OCI-LY3 (cell line): Measurements from ENCODE around the gene RAB31.

Source experiments
- EZH2phosphoT487 ChIP-seq: fragments of 200-600 bp; shearing (Covaris generic); IDR thresholded peaks from 2 replicates; pipeline ENCODE4 v1.6.1; 2018; ENCODE audit warnings: antibody characterized with exemption, mixed run types, low read depth
- TF ChIP-seq, protein P1 (sequence below): fragments of 200-600, 300-600 bp; sonication (generic); IDR thresholded peaks from 2 replicates; pipeline ENCODE4 v1.5.1; 2014; ENCODE audit warnings: antibody characterized with exemption, low read length, low read depth

DNA sequence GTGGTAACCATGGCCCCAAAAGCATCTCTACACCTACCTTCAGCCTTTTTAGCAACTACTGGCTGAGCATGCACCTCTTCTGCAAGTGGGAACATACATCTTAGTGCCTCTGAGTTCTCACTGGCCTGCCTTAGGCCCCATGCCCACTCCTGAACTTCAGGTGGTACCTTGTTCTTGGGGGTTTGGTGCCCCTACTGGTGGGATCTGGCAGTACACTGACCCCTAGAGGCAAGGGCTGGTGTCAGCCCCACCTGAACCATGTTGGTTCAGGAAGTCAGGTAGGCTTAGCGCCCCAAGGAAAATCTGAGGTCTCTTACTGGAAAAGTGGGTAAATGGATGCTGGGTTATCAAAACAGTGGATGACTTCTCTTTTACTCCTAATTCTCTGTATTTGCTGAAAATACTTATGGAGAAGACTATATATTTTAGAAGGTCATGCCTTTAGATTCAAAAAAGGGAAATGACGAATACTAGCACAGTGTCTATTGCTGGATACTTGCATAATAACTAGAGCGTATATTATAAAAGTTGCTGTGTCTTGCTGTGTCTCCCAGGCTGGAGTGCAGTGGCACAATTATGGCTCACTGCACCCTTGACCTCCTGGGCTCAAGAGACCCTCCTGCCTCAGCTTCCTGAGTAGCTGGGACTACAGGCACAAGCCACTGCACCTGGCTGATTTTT, 84.6 kb downstream of the RAB31 start:
- TF ChIP-seq, protein P1, sequence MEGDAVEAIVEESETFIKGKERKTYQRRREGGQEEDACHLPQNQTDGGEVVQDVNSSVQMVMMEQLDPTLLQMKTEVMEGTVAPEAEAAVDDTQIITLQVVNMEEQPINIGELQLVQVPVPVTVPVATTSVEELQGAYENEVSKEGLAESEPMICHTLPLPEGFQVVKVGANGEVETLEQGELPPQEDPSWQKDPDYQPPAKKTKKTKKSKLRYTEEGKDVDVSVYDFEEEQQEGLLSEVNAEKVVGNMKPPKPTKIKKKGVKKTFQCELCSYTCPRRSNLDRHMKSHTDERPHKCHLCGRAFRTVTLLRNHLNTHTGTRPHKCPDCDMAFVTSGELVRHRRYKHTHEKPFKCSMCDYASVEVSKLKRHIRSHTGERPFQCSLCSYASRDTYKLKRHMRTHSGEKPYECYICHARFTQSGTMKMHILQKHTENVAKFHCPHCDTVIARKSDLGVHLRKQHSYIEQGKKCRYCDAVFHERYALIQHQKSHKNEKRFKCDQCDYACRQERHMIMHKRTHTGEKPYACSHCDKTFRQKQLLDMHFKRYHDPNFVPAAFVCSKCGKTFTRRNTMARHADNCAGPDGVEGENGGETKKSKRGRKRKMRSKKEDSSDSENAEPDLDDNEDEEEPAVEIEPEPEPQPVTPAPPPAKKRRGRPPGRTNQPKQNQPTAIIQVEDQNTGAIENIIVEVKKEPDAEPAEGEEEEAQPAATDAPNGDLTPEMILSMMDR = peak; percentile 61
- TF ChIP-seq EZH2phosphoT487 = no peak
